ENCODE results near the gene KSR2.
A peak's percentile ranks its signal among the peaks of the same experiment; 100 is the strongest.
"Not testable (repeated sequence)": the region's sequence is repeated elsewhere in the genome, so short reads cannot be mapped to it uniquely, and the experiment has no call there.

The KSR2 gene

GRCh38 chr12:117900561-117900960 lies 68.2 kb downstream of the KSR2 start:
- FAIRE-seq (no peak), DNase-seq (ENCODE audit: insufficient read length, low spot score) (no peak)
- TF ChIP-seq PAX5 (IDR thresholded peaks at IDR 0.05; ENCODE audit: insufficient read depth, low read length, severe bottlenecking) = no peak
- no peak for TF ChIP-seq TAF1 (IDR thresholded peaks at IDR 0.05; ENCODE audit: low read depth, low read length)
- no peak for TF ChIP-seq POLR2AphosphoS5 (IDR thresholded peaks at IDR 0.05; ENCODE audit: low read depth, low read length)
- no peak for TF ChIP-seq POU2F2 (IDR thresholded peaks at IDR 0.05; ENCODE audit: low read depth, low read length)
- TF ChIP-seq POLR2A (IDR thresholded peaks at IDR 0.05; ENCODE audit: low read depth, low read length) = no peak

- TF ChIP-seq POLR2A (IDR thresholded peaks at IDR 0.05; ENCODE audit: low read depth, low read length) = no peak
- no peak for TF ChIP-seq POU2F2 (IDR thresholded peaks at IDR 0.05; ENCODE audit: low read depth, low read length)
- FAIRE-seq = peak; percentile 74
- DNase-seq (ENCODE audit: insufficient read length, low spot score) = no peak
Observed at GRCh38 chr12:117897372-117898161, 71.2 kb downstream of the KSR2 start.

GRCh38 chr12:117896009-117896408 lies 72.8 kb downstream of the KSR2 start:
- FAIRE-seq (no peak), DNase-seq (ENCODE audit: insufficient read length, low spot score) (no peak)
- TF ChIP-seq SPI1 (IDR thresholded peaks at IDR 0.05; ENCODE audit: low read depth, low read length) (no peak), POLR2AphosphoS5 (IDR thresholded peaks at IDR 0.05; ENCODE audit: low read depth, low read length) (no peak), POU2F2 (IDR thresholded peaks at IDR 0.05; ENCODE audit: low read depth, low read length) (no peak), PAX5 (IDR thresholded peaks at IDR 0.05; ENCODE audit: insufficient read depth, low read length, severe bottlenecking) (no peak), POLR2A (IDR thresholded peaks at IDR 0.05; ENCODE audit: low read depth, low read length) (no peak), TAF1 (IDR thresholded peaks at IDR 0.05; ENCODE audit: low read depth, low read length) (no peak)

DNA sequence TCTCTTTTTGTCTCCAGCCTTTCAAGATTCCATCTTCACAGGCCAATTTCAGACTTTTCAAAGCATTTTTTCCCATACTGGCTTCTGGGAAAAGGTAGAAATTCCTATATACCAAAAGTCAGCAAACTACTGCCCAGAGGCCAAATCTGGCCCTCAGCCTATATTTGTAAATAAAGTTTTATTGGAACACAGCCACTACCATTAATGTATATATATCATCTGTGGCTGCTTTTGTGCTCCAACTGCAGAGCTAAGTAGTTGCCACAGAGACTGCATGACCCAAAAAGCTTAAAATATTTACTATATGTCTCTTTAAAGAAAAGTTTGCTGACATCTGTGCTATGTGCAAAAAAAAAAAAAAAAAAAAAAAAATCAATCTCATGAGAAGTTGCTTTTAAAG lies 76.3 kb downstream of the KSR2 start:
- DNase-seq (ENCODE audit: insufficient read length, low spot score) (no peak), FAIRE-seq (no peak)
- TF ChIP-seq TAF1 (IDR thresholded peaks at IDR 0.05; ENCODE audit: low read depth, low read length) (no peak), PAX5 (IDR thresholded peaks at IDR 0.05; ENCODE audit: insufficient read depth, low read length, severe bottlenecking) (no peak), POU2F2 (IDR thresholded peaks at IDR 0.05; ENCODE audit: low read depth, low read length) (no peak), SPI1 (IDR thresholded peaks at IDR 0.05; ENCODE audit: low read depth, low read length) (no peak), POLR2A (IDR thresholded peaks at IDR 0.05; ENCODE audit: low read depth, low read length) (no peak), POLR2AphosphoS5 (IDR thresholded peaks at IDR 0.05; ENCODE audit: low read depth, low read length) (no peak)

GRCh38 chr12:117891265-117891664 lies 77.5 kb downstream of the KSR2 start:
- DNase-seq (ENCODE audit: insufficient read length, low spot score); FAIRE-seq: not testable (repeated sequence)

DNA sequence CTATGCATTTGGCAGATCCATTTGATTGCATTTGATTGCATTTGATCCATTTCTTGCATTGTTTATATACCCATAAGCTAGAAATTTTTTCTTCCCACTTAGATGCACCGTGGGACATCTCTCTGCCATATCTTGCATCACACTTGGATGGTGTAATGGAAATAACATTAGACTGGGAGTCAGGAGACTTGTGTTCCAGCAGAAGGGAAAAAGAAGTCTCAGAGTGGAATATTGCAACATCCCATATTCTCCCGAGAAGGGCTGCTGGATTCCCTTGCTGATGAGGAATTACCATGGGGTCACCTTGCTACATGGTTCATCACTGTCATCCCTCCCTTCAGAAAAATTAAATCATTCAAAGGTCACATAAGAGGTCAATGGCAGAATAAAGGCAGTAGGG lies 78.1 kb downstream of the KSR2 start:
- DNase-seq (ENCODE audit: insufficient read length, low spot score) = no peak
- FAIRE-seq = no peak
- TF ChIP-seq PAX5 (IDR thresholded peaks at IDR 0.05; ENCODE audit: insufficient read depth, low read length, severe bottlenecking) (no peak), POLR2AphosphoS5 (IDR thresholded peaks at IDR 0.05; ENCODE audit: low read depth, low read length) (no peak), TAF1 (IDR thresholded peaks at IDR 0.05; ENCODE audit: low read depth, low read length) (no peak), SPI1 (IDR thresholded peaks at IDR 0.05; ENCODE audit: low read depth, low read length) (no peak)

DNA sequence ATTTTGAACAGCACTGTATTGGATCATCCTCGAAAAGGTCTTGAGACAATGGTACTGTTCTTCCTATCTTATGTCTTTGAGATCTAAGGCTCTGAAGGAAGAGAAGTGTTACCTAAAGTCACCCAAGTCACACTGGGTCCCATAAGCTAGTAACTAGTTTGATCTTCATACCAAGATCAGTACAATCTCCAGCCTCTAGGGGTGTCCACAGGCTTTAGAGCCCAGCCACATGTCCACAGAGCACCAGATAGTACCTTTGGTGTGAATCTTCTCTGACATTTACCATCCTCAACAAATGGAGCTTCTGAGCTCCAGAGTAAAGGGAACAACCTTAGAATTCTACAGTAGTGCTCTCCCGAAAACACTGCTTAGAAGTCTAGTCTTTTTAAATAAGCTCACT lies 78.7 kb downstream of the KSR2 start:
- TF ChIP-seq POLR2AphosphoS5 (IDR thresholded peaks at IDR 0.05; ENCODE audit: low read depth, low read length) = no peak
- no peak for TF ChIP-seq POU2F2 (IDR thresholded peaks at IDR 0.05; ENCODE audit: low read depth, low read length)
- TF ChIP-seq SPI1 (IDR thresholded peaks at IDR 0.05; ENCODE audit: low read depth, low read length) = no peak
- TF ChIP-seq TAF1 (IDR thresholded peaks at IDR 0.05; ENCODE audit: low read depth, low read length) = no peak
- no peak for TF ChIP-seq POLR2A (IDR thresholded peaks at IDR 0.05; ENCODE audit: low read depth, low read length)
- no peak for TF ChIP-seq PAX5 (IDR thresholded peaks at IDR 0.05; ENCODE audit: insufficient read depth, low read length, severe bottlenecking)
- FAIRE-seq (peak; percentile 68), DNase-seq (ENCODE audit: insufficient read length, low spot score) (no peak)

- peak; percentile 82 for FAIRE-seq
- no peak for DNase-seq (ENCODE audit: insufficient read length, low spot score)
- TF ChIP-seq POU2F2 (IDR thresholded peaks at IDR 0.05; ENCODE audit: low read depth, low read length) (no peak), POLR2AphosphoS5 (IDR thresholded peaks at IDR 0.05; ENCODE audit: low read depth, low read length) (no peak), PAX5 (IDR thresholded peaks at IDR 0.05; ENCODE audit: insufficient read depth, low read length, severe bottlenecking) (no peak), TAF1 (IDR thresholded peaks at IDR 0.05; ENCODE audit: low read depth, low read length) (no peak), SPI1 (IDR thresholded peaks at IDR 0.05; ENCODE audit: low read depth, low read length) (no peak)
Observed at GRCh38 chr12:117889098-117889497, 79.7 kb downstream of the KSR2 start.

DNA sequence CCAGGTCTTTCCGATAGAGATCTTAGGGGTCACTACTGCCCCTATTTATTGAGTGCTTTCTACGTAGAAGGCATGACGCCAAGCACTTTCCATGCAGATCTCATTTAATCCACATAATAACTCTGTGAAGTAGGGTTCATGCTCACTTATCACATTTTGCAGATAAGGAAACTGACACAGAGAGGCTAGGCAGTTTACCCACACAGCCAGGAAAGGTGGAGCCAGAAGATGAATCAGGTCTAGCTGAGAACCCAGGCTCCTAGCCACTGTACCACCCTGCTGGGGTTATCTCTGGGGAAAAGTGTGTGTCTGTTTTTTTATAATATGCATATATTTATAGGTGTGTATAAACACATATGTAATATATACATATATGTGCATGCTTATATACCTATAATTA lies 83.6 kb downstream of the KSR2 start:
- TF ChIP-seq POU2F2 (IDR thresholded peaks at IDR 0.05; ENCODE audit: low read depth, low read length) = no peak
- DNase-seq (ENCODE audit: insufficient read length, low spot score) (no peak), FAIRE-seq (no peak)

- DNase-seq (ENCODE audit: insufficient read length, low spot score) (no peak), FAIRE-seq (no peak)
- TF ChIP-seq PAX5 (IDR thresholded peaks at IDR 0.05; ENCODE audit: insufficient read depth, low read length, severe bottlenecking) (no peak), POU2F2 (IDR thresholded peaks at IDR 0.05; ENCODE audit: low read depth, low read length) (no peak), TAF1 (IDR thresholded peaks at IDR 0.05; ENCODE audit: low read depth, low read length) (no peak), POLR2A (IDR thresholded peaks at IDR 0.05; ENCODE audit: low read depth, low read length) (no peak), SPI1 (IDR thresholded peaks at IDR 0.05; ENCODE audit: low read depth, low read length) (no peak), POLR2AphosphoS5 (IDR thresholded peaks at IDR 0.05; ENCODE audit: low read depth, low read length) (no peak)
Observed at GRCh38 chr12:117884161-117884560, 84.6 kb downstream of the KSR2 start.

Measured in GM12891 (cell line).